ENCODE measurements around the gene SH3RF1. TPM values are rescaled to one million over a fixed set of nuclear protein-coding genes. Genes with fewer than 3 reads are reported as not detected.
"Not testable (repeated sequence)": the region's sequence is repeated elsewhere in the genome, so short reads cannot be mapped to it uniquely, and the experiment has no call there.

Gene SH3RF1
- total RNA-seq, 2 experiments from 2014 or later, result 0.54 to 0.87 TPM

- peaks cover 18% of the 10 kb centered on the region for H3K27me3 Mint-ChIP-seq
- H3K9me3 Mint-ChIP-seq, result no peaks in the 10 kb centered on the region
- H3K4me3 Mint-ChIP-seq, result no peak overlapping the region
- peaks cover 3% of the 10 kb centered on the region for H3K4me1 Mint-ChIP-seq
- H3K36me3 Mint-ChIP-seq, result no peaks in the 10 kb centered on the region
- DNase-seq, result no peak
- no peak overlapping the region for H3K27ac Mint-ChIP-seq
These were observed 81.4 kb downstream of the SH3RF1 start for GRCh38 chr4:169189372-169189771.

DNA sequence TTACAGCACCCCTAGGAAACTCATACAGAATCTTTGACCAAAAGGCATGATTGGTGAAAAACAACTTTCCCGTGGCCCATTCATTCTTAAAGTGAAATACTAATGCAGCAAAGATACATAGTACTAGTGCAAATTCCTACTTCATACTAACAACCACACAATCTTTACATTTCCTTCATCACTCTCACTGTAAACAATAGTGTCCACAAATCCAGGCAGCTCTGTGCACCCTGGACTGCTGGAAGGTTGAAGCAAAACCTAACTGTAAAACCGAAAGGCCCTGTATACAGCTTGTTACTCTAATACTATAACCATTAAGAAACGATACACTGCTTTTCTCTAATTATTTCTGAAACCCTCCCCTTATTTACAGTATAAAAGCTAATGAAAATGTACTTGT lies 82.6 kb downstream of the SH3RF1 start:
- Mint-ChIP-seq H3K4me3 (no peak overlapping the region), H3K9me3 (no peaks in the 10 kb centered on the region), H3K27me3 (peaks cover 18% of the 10 kb centered on the region), H3K36me3 (no peaks in the 10 kb centered on the region), H3K27ac (no peak overlapping the region), H3K4me1 (peaks cover 3% of the 10 kb centered on the region)
- no peak for DNase-seq

DNA sequence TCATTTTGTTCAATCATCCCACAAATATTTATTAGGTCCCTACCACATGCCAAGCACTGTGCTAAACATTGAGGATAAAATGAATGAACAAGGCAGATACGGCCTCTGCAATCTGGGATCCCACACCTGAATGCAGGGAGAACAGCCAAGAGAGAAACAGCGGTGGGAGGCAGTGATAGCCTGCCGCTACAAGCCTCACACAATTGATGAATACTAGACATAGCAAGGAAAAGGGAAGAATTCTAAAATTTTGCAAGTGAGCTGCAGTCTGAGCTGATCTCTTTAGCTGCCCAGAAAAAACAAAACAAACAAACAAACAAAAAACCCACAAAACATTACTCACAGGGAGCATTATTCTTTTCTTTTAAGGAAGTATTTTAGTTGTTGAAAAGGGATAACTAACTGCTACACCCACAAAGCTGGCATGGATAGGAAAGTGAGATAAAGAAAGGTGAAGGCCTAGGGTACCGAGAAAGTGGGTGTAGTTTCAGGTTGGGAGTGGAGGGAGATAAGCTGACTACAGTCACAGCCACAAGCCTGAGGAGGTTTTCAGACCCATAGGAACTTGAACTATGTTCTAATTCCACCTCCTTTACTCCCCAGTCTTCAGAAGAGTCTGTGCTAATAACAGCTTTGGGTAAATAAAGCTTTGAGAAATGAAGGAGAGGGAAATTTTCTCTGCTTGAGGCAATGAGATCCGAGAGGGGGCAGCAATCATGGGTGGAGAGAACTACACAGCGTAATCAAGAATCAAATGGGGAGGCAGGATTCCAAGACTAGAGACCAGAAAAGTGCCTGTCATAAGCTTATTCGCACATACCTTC lies 85.4 kb downstream of the SH3RF1 start:
- DNase-seq, result no peak

DNA sequence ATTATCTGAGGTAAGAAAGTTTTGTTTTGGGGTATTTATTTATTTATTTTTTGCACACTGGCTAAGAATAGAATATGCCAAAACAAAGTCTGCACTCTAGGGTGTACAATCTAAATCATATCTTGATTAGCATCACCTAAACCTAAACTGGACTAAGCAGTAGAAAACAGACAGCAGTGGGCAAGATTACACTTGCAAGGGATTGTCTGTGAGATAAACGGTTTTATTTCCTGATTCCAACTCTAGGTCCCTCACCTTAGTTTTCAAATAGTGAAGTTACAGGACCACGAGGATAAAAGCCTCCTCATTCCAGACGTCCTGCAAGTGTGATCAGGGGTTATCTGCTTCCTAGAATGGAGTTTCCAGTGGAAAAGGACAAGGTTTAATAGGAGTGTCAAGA lies 86.1 kb downstream of the SH3RF1 start:
- no peak overlapping the region for H3K27ac Mint-ChIP-seq
- DNase-seq, result no peak
- H3K9me3 Mint-ChIP-seq, result no peaks in the 10 kb centered on the region
- no peaks in the 10 kb centered on the region for H3K36me3 Mint-ChIP-seq
- H3K27me3 Mint-ChIP-seq, result peaks cover 21% of the 10 kb centered on the region
- H3K4me3 Mint-ChIP-seq, result no peak overlapping the region
- H3K4me1 Mint-ChIP-seq, result no peaks in the 10 kb centered on the region

More for the DNA sequence above, 85.4 kb downstream of the SH3RF1 start:
- no peak overlapping the region for H3K27ac Mint-ChIP-seq
- no peak overlapping the region for H3K4me3 Mint-ChIP-seq
- peaks cover 3% of the 10 kb centered on the region for H3K4me1 Mint-ChIP-seq
- H3K36me3 Mint-ChIP-seq, result no peaks in the 10 kb centered on the region
- no peaks in the 10 kb centered on the region for H3K9me3 Mint-ChIP-seq
- H3K27me3 Mint-ChIP-seq, result peaks cover 27% of the 10 kb centered on the region

GRCh38 chr4:169184236-169184635 lies 86.5 kb downstream of the SH3RF1 start:
- Mint-ChIP-seq H3K36me3 (no peaks in the 10 kb centered on the region), H3K4me1 (no peaks in the 10 kb centered on the region), H3K27ac (no peak overlapping the region), H3K27me3 (peaks cover 21% of the 10 kb centered on the region), H3K4me3 (no peak overlapping the region), H3K9me3 (no peaks in the 10 kb centered on the region)
- DNase-seq, result no peak

GRCh38 chr4:169183581-169183980 lies 87.2 kb downstream of the SH3RF1 start:
- Mint-ChIP-seq H3K27me3 (peaks cover 18% of the 10 kb centered on the region), H3K27ac (no peak overlapping the region), H3K4me1 (no peaks in the 10 kb centered on the region), H3K36me3 (no peaks in the 10 kb centered on the region), H3K9me3 (no peaks in the 10 kb centered on the region), H3K4me3 (no peak overlapping the region)
- no peak for DNase-seq

GRCh38 chr4:169179609-169180521 lies 90.9 kb downstream of the SH3RF1 start:
- H3K4me1 Mint-ChIP-seq, result no peaks in the 10 kb centered on the region
- no peak for DNase-seq
- no peaks in the 10 kb centered on the region for H3K9me3 Mint-ChIP-seq
- no peak overlapping the region for H3K27ac Mint-ChIP-seq
- no peak overlapping the region for H3K4me3 Mint-ChIP-seq
- H3K27me3 Mint-ChIP-seq, result peaks cover 10% of the 10 kb centered on the region
- no peaks in the 10 kb centered on the region for H3K36me3 Mint-ChIP-seq

GRCh38 chr4:169178092-169178491 lies 92.7 kb downstream of the SH3RF1 start:
- H3K9me3 Mint-ChIP-seq, H3K4me1 Mint-ChIP-seq, DNase-seq, H3K36me3 Mint-ChIP-seq, H3K4me3 Mint-ChIP-seq, H3K27ac Mint-ChIP-seq: not testable (repeated sequence)
- H3K27me3 Mint-ChIP-seq, result peaks cover 10% of the 10 kb centered on the region

DNA sequence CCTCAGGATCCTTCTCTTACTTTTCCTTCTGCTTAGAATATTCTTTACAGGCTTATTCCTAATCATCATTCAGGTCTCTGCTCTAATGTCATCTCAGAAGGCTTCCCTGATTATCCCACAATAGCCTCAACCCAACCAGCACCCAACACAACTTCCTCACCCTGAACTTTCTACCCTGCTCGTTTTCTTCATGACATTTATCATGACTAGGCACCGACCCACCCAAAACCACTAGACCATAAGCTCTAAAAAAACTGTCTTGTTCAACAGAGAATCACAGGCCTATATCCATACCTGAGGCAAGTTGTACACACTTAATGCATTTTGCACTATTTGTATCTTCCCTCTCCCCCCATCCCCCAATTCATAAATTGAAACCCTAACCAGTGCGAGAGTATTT lies 95.3 kb downstream of the SH3RF1 start:
- no peaks in the 10 kb centered on the region for H3K4me1 Mint-ChIP-seq
- no peaks in the 10 kb centered on the region for H3K36me3 Mint-ChIP-seq
- no peaks in the 10 kb centered on the region for H3K9me3 Mint-ChIP-seq
- H3K27ac Mint-ChIP-seq, result no peak overlapping the region
- no peaks in the 10 kb centered on the region for H3K27me3 Mint-ChIP-seq
- no peak for DNase-seq
- no peak overlapping the region for H3K4me3 Mint-ChIP-seq

DNA sequence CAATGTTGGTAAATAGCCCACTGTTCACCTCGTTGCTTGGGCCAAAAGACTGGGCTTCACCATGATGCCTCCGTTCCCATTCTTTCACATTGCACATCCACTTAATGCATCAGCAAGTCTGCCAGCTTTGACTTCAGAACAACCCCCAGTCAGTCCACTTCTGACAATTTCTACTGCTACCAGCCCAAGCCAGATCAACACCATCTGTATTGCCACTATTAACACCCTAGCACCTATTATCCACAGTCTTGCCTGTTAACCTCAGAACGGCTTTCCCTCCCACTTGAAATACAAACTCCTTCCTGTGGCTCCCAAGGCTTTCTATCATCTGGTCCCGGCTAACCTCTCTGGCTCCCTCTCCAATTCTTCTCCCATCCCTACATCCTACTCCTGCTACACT lies 95.7 kb downstream of the SH3RF1 start:
- no peak overlapping the region for H3K4me3 Mint-ChIP-seq
- H3K36me3 Mint-ChIP-seq, result no peaks in the 10 kb centered on the region
- DNase-seq, result no peak
- no peaks in the 10 kb centered on the region for H3K4me1 Mint-ChIP-seq
- H3K9me3 Mint-ChIP-seq, result no peaks in the 10 kb centered on the region
- H3K27me3 Mint-ChIP-seq, result no peaks in the 10 kb centered on the region
- H3K27ac Mint-ChIP-seq, result no peak overlapping the region

DNA sequence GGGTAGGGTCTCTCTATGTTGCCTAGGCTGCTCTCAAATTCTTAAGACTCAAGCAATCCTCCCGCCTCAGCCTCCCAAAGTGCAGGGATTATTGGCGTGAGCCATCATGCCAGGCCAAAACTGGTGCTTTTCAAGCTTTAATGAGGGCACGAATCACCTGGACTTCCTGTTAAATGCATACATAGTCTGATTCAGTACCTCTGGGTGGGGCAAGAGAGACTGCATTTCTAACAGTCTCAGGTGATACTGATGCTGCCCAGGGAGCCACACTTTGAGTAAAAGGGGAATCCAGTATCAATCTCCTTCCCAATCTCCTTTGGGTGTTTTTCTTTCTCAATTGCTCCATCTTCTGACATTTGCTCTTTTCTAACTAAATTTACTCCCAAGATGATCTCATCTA lies 96.5 kb downstream of the SH3RF1 start:
- Mint-ChIP-seq H3K27me3 (no peaks in the 10 kb centered on the region), H3K9me3 (no peaks in the 10 kb centered on the region), H3K27ac (no peak overlapping the region), H3K4me1 (no peaks in the 10 kb centered on the region), H3K36me3 (no peaks in the 10 kb centered on the region), H3K4me3 (no peak overlapping the region)
- DNase-seq, result no peak

DNA sequence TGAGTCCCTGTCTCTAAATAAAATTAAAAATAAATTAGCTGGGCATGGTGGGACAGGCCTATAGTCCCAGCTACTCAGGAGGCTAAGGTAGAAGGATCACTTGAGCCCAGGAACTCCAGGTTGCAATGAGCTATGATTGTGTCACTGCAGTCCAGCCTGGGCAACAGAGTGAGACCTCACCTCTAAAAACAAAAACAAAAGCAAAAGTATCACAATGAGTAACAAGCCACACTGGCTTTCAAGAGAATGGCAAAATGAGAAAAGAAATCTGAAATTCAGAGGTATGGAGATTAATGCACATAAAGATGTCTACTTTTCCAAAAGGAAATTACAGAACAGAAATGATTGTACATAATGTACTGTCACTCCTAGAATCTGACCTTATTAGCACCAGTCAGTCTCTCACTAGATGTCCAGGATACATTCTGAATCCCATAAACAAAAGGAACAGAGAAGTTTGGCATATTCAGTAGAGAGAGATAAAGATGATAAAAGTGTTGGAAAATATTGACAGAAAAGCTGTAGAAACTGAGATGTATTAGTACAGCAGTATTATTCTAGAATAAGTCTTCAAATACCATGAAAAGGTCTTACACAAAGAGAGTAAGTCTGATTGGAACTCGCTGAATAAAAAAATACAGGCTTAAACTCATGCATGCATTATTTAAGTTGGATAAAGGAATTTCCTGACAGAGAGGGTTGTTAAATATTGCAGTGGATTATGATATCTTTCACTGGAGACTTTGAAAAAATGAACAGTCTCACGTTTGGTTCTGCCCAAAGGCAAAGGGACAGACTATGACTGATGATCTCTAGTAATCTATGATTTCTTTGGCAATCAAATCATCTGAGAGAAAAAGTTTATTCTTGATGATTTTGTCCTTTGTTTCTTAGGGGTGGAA lies 102.5 kb downstream of the SH3RF1 start:
- H3K27me3 Mint-ChIP-seq, result no peaks in the 10 kb centered on the region
- no peaks in the 10 kb centered on the region for H3K36me3 Mint-ChIP-seq
- DNase-seq, result no peak
- no peak overlapping the region for H3K4me3 Mint-ChIP-seq
- peaks cover 2% of the 10 kb centered on the region for H3K4me1 Mint-ChIP-seq
- H3K9me3 Mint-ChIP-seq, result no peaks in the 10 kb centered on the region
- H3K27ac Mint-ChIP-seq, result no peak overlapping the region

DNA sequence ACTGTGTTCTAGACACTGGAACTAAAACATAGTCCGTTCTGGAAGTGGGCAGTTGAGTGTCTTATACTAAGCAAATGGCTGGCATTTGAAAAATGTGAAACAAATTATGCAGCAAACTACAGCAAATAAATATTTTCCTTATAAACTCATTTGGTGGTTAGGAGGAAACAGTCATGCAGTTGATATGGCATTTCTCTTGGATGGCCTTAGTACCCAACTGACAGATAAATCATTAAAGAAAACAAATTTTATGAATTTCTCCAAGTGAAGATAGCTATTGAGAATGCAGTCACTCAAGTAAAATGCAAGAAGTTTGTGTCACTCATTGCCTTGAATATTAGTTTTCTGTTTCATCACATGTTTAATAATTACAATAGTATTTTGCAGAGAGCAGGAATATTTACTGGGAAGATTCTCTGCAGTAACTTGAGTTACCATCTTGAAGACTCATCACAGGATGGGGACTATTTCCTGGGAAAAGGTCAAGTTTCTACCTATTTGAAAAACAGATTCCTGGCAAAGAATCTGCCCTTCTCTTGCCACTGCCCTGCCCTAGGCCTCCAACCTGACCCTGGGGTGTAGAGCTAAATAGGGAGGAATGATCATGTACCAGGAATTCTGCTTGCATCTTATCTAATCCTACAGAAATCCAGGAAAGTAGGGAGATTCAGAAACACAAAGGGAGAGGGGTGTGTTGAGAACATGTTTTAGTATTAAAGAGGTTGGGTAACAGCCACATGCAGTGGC lies 105.9 kb downstream of the SH3RF1 start:
- no peak overlapping the region for H3K27ac Mint-ChIP-seq

DNA sequence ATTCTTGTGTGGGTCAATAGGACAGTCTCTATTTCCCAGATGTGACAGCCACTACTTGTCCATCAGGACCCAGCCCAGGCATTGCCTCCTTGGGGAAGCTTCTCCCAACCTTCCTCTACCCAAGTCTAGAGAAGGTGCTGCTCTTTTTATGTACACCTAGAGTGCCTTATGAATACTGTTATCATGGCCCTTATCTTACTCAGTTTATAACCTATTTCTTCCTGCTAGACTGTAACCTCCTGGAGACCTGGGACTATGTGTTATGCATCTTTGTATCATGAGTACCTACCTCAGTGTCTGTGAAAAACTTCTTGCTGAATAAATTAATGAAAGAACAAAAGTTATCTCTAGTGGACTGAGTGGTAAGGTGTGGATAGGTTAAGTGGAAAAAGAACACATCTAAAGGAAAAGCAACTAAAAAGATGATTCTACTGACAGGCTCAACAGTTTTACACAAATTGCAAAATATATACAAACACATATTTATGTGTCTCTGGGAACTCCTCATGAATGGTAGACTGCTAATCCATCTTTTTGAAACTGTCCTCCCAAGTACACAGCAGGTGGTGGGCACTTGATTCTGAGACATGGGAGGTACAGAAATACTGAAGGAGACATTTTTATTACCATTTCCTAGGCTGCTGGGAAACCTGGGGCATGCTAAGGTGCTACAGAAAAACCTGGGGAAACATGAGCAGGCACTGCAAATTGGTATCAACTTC lies 106.6 kb downstream of the SH3RF1 start:
- Mint-ChIP-seq H3K27me3 (no peaks in the 10 kb centered on the region), H3K4me1 (peaks cover 2% of the 10 kb centered on the region), H3K9me3 (no peaks in the 10 kb centered on the region), H3K27ac (no peak overlapping the region), H3K4me3 (no peak overlapping the region), H3K36me3 (no peaks in the 10 kb centered on the region)
- DNase-seq, result no peak

More for the DNA sequence above, 105.9 kb downstream of the SH3RF1 start:
- peaks cover 2% of the 10 kb centered on the region for H3K4me1 Mint-ChIP-seq
- H3K4me3 Mint-ChIP-seq, result no peak overlapping the region
- no peaks in the 10 kb centered on the region for H3K9me3 Mint-ChIP-seq
- DNase-seq, result no peak
- no peaks in the 10 kb centered on the region for H3K36me3 Mint-ChIP-seq
- no peaks in the 10 kb centered on the region for H3K27me3 Mint-ChIP-seq
